Measurements from ENCODE around the gene SFSWAP.
"Not testable (repeated sequence)": the region's sequence is repeated elsewhere in the genome, so short reads cannot be mapped to it uniquely, and the experiment has no call there.

Gene SFSWAP

DNA sequence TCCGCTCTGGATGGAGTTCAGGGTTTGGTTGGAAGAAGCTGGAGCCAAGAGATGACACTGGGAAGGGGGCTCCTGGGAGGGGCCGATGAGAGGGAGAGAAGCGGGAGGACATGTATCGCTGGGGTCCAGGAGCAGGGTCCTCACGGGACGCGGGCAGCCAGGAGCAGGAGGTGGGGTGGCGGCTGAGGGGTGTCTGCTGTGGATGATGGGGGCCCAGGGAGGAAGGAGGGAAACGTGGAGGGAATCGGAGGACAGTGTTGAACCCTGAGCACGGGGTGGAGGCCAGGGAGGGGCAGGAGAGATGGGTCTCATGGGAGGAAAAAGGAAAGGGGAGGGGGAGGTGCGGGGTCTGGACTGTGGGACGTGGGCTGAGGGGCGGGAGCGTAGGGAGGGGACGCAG, 31.7 kb upstream of the SFSWAP start:
- H3K27me3 ChIP-seq (ENCODE audit: control insufficient read depth in 2 of 2, insufficient read depth in 2 of 2, low read length in 2 of 2); H3K36me3 ChIP-seq (ENCODE audit: control insufficient read depth in 2 of 2, insufficient read depth in 2 of 2, low read length in 2 of 2); H3K9ac ChIP-seq (ENCODE audit: low read depth in 1 of 2, low read length in 2 of 2); H3K27ac ChIP-seq (ENCODE audit: low read depth in 2 of 2, low read length in 2 of 2); H3K9me3 ChIP-seq (ENCODE audit: control insufficient read depth in 2 of 2, low read length in 2 of 2); H3K4me3 ChIP-seq (ENCODE audit: low read length in 2 of 2); H3K4me1 ChIP-seq (ENCODE audit: control insufficient read depth in 2 of 2, insufficient read depth in 2 of 2, low read length in 2 of 2): not testable (repeated sequence)

DNA sequence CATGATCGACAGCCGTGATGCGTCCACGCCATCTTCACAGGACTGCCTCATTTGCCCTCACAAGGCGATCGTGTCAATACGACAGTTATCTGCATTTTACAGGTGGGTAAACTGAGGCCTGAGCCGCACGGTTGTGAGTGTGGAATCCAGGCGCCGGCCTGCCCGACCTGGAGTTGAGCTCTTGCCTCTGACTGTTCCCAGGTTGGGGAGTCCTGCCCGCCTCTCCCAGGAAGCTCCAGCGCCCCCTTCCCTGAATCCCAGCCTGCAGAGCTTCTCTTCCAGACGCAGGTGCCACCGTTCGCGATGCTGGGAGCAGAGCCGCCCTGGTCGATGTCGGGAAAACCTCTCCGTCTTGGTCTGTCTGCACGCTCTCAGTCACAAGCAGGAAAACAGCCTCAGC, 31.1 kb upstream of the SFSWAP start:
- not testable (repeated sequence) for H3K36me3 ChIP-seq (ENCODE audit: control insufficient read depth in 2 of 2, insufficient read depth in 2 of 2, low read length in 2 of 2); H3K27me3 ChIP-seq (ENCODE audit: control insufficient read depth in 2 of 2, insufficient read depth in 2 of 2, low read length in 2 of 2); H3K9ac ChIP-seq (ENCODE audit: low read depth in 1 of 2, low read length in 2 of 2); H3K27ac ChIP-seq (ENCODE audit: low read depth in 2 of 2, low read length in 2 of 2); H3K4me3 ChIP-seq (ENCODE audit: low read length in 2 of 2); H3K9me3 ChIP-seq (ENCODE audit: control insufficient read depth in 2 of 2, low read length in 2 of 2); H3K4me1 ChIP-seq (ENCODE audit: control insufficient read depth in 2 of 2, insufficient read depth in 2 of 2, low read length in 2 of 2)

DNA sequence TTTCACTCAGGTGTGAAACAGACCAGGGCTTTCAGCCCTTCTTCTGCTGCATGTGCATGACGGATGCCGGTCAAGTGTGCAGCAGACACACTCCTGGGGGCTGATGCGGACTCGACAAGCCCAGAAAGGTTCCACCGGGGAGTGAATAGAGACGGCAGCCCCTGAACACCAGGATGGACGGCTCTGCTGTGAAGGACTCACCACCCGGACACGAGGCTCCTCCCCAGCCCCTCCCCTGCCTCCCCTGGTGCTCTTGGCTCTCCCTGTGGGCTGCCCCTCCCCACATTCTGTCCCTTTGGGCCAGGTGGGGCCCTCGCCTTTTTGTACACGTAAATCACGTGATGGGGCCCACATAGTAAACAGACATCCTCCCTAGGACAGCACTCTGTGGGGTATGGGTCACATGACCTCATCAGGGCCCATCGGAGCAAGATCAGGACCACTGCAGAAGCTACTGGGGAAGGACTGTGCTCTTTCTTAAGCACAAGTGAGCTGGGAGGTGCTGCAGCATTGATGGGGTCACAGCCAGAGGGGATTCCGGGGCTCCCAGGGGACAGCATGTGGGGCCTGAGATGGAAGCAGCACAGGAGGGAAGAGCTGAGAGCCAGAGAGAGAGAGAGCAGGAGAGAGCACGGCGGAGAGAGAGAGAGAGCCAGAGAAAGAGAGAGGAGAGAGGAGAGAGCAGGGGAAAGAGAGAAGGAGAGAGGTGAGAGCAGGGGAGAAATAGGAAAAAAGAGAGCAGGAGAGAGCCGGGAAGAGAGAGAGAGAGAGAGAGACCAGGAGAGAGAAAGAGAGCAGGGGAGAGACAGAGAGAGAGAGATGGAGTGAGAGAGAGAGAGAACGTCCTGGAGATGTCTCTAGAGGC, 30.3 kb upstream of the SFSWAP start:
- not testable (repeated sequence) for H3K36me3 ChIP-seq (ENCODE audit: control insufficient read depth in 2 of 2, insufficient read depth in 2 of 2, low read length in 2 of 2); H3K9ac ChIP-seq (ENCODE audit: low read depth in 1 of 2, low read length in 2 of 2); H3K9me3 ChIP-seq (ENCODE audit: control insufficient read depth in 2 of 2, low read length in 2 of 2); H3K4me3 ChIP-seq (ENCODE audit: low read length in 2 of 2); H3K27me3 ChIP-seq (ENCODE audit: control insufficient read depth in 2 of 2, insufficient read depth in 2 of 2, low read length in 2 of 2); H3K4me1 ChIP-seq (ENCODE audit: control insufficient read depth in 2 of 2, insufficient read depth in 2 of 2, low read length in 2 of 2); H3K27ac ChIP-seq (ENCODE audit: low read depth in 2 of 2, low read length in 2 of 2)

DNA sequence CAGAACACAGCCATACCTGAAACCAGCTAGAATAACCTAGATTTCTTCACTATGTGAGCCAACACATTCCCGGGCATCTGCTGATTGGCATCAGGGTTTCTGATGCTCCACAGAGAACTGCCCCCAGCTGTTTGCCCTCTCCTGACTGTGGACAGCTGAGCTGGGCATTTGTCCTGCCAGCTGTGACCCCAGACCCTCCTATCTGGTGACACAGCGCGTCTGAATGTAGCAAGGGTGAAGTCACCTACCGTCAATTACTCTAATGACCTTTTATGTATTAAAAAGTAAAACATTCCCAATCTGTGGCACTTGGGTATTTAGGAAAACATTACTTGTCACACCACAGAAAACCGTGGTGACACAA, 29.7 kb upstream of the SFSWAP start:
- no peak overlapping the region for H3K9ac ChIP-seq (ENCODE audit: low read depth in 1 of 2, low read length in 2 of 2)
- H3K4me3 ChIP-seq (ENCODE audit: low read length in 2 of 2) = no peak overlapping the region
- no peaks in the 10 kb centered on the region for H3K27me3 ChIP-seq (ENCODE audit: control insufficient read depth in 2 of 2, insufficient read depth in 2 of 2, low read length in 2 of 2)
- no peaks in the 10 kb centered on the region for H3K9me3 ChIP-seq (ENCODE audit: control insufficient read depth in 2 of 2, low read length in 2 of 2)
- H3K27ac ChIP-seq (ENCODE audit: low read depth in 2 of 2, low read length in 2 of 2) = no peak overlapping the region
- no peaks in the 10 kb centered on the region for H3K4me1 ChIP-seq (ENCODE audit: control insufficient read depth in 2 of 2, insufficient read depth in 2 of 2, low read length in 2 of 2)
- H3K36me3 ChIP-seq (ENCODE audit: control insufficient read depth in 2 of 2, insufficient read depth in 2 of 2, low read length in 2 of 2) = no peaks in the 10 kb centered on the region

DNA sequence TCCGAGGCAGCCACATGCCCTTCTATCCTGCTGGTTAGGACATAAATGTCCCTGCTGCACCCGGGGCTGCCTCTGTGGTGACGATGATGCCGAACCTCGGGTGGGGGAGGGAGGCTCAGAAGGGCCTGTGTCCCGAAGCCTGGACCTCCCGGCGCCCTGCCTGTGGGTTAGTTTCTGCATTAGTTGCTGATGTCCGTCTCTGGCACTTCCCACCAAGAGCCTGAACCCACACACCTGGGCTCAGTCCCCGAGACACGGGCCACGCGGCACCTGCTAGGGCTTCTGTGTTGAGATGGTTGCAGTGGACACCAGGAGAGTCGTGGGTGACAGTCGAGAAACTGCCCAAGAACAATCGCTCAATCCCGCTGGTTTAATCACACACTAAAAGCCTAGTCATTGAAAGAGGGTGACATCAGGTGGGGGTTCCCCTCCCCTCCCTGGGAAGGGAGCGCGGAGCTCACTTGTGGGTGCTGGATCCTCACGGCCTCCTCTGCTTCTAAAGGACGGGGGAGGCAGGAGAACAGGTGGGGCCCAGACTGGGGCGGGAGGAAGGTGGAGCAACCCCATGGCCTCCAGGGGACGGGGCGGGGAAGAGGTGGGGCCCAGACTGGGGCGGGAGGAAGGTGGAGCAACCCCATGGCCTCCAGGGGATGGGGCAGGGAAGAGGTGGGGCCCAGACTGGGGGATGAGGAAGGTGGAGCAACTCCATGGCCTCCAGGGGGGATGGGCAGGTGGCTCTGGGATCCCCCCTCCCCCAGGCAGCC, 29.0 kb upstream of the SFSWAP start:
- H3K9ac ChIP-seq (ENCODE audit: low read depth in 1 of 2, low read length in 2 of 2); H3K4me1 ChIP-seq (ENCODE audit: control insufficient read depth in 2 of 2, insufficient read depth in 2 of 2, low read length in 2 of 2); H3K4me3 ChIP-seq (ENCODE audit: low read length in 2 of 2); H3K36me3 ChIP-seq (ENCODE audit: control insufficient read depth in 2 of 2, insufficient read depth in 2 of 2, low read length in 2 of 2); H3K9me3 ChIP-seq (ENCODE audit: control insufficient read depth in 2 of 2, low read length in 2 of 2); H3K27ac ChIP-seq (ENCODE audit: low read depth in 2 of 2, low read length in 2 of 2); H3K27me3 ChIP-seq (ENCODE audit: control insufficient read depth in 2 of 2, insufficient read depth in 2 of 2, low read length in 2 of 2): not testable (repeated sequence)

DNA sequence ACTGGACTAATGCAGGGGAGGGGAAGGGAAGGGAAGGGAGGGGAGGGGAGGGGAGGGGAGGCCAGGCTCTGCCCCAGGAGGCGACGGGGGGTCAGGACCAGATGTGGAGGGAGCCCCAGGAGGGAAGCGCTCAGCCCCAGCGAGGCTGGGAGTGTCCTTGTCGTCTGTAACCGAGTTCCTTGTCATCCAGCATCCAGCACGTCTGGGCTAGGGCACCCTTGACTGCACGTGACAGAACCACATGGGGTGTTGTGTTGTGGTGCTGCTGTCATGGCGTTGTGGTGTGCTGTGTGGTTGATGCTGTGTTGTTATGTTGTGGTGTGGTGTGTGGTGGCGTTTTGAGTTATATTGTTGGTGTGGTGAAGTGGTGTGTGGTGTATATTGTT, 28.4 kb upstream of the SFSWAP start:
- Histone ChIP-seq H3K27me3 (ENCODE audit: control insufficient read depth in 2 of 2, insufficient read depth in 2 of 2, low read length in 2 of 2) (no peaks in the 10 kb centered on the region), H3K4me3 (ENCODE audit: low read length in 2 of 2) (no peak overlapping the region), H3K36me3 (ENCODE audit: control insufficient read depth in 2 of 2, insufficient read depth in 2 of 2, low read length in 2 of 2) (no peaks in the 10 kb centered on the region), H3K9ac (ENCODE audit: low read depth in 1 of 2, low read length in 2 of 2) (no peak overlapping the region), H3K27ac (ENCODE audit: low read depth in 2 of 2, low read length in 2 of 2) (no peak overlapping the region), H3K9me3 (ENCODE audit: control insufficient read depth in 2 of 2, low read length in 2 of 2) (no peaks in the 10 kb centered on the region), H3K4me1 (ENCODE audit: control insufficient read depth in 2 of 2, insufficient read depth in 2 of 2, low read length in 2 of 2) (no peaks in the 10 kb centered on the region)

DNA sequence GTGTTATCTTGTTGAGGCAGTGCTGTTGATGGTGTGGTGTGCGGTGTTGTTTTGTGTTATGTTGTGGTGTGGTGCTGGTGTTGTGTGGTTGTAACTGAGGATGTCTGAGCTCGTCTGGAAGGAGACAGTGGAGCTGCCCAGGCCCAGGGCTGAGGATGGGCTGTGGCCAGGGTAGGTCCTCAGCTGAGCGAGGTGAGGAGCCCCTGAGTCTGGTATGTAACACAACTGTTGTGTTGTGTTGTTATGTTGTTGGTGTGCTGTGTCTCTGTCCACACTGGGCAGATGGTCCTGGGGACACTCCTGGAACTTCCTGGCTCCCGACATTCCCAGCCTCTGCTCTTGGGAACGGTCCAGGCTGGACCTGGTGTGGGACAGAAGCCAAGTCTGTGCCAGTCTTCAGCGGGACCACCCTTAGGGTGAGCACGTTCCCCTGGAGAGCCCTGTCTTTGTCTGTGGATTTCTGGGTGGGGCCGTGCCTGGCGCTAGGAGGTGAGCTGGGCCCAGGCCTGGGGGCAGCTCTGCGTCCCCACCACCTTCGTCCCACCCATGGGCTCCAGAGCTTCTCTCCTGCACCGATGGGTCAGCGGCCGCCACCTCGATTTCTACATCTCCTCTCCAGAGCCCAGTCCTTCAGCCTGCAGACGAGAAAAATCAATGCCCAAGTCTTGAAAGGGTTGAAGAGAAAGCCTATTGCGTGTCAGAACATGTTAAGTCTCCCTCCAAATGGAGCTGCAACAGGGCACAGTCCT, 27.4 kb upstream of the SFSWAP start:
- Histone ChIP-seq H3K36me3 (ENCODE audit: control insufficient read depth in 2 of 2, insufficient read depth in 2 of 2, low read length in 2 of 2) (no peaks in the 10 kb centered on the region), H3K4me3 (ENCODE audit: low read length in 2 of 2) (no peak overlapping the region), H3K9me3 (ENCODE audit: control insufficient read depth in 2 of 2, low read length in 2 of 2) (no peaks in the 10 kb centered on the region), H3K9ac (ENCODE audit: low read depth in 1 of 2, low read length in 2 of 2) (no peak overlapping the region), H3K27ac (ENCODE audit: low read depth in 2 of 2, low read length in 2 of 2) (no peak overlapping the region), H3K4me1 (ENCODE audit: control insufficient read depth in 2 of 2, insufficient read depth in 2 of 2, low read length in 2 of 2) (no peaks in the 10 kb centered on the region), H3K27me3 (ENCODE audit: control insufficient read depth in 2 of 2, insufficient read depth in 2 of 2, low read length in 2 of 2) (no peaks in the 10 kb centered on the region)

DNA sequence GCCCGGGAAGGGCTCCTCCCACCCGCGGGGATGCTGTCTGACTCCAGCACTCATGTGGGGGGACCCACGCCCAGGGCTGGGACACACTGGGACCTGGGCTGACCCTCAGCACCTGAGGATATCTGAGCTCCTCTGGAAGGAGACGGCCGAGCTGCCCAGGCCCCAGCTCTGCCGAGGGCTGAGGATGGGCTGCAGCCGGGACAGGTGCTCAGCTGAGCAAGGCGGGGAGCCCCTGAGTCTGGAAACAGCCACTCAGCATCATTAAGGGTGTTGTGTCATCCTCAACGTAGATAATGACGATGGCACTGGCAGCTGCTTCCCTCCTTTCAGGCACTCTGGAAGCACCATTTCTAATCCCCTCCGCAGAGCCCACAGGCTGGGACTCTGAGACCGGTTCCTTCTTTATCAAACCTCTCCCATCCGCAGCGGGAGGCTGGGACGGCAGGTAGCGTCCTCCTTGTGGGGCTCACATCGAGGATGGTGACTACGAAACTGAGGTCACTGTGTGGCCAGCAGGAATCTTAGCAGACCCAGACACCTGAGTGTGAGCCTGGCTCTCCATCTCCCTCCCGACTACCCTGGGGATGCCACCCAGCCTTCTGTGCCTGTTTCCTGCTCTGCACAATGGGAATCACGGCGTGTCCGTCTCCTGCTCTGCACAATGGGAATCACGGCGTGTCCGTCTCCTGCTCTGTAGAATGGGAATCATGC, 26.7 kb upstream of the SFSWAP start:
- no peak overlapping the region for H3K9ac ChIP-seq (ENCODE audit: low read depth in 1 of 2, low read length in 2 of 2)
- H3K9me3 ChIP-seq (ENCODE audit: control insufficient read depth in 2 of 2, low read length in 2 of 2) = no peaks in the 10 kb centered on the region
- no peak overlapping the region for H3K27ac ChIP-seq (ENCODE audit: low read depth in 2 of 2, low read length in 2 of 2)
- H3K4me3 ChIP-seq (ENCODE audit: low read length in 2 of 2) = no peak overlapping the region
- H3K36me3 ChIP-seq (ENCODE audit: control insufficient read depth in 2 of 2, insufficient read depth in 2 of 2, low read length in 2 of 2) = no peaks in the 10 kb centered on the region
- no peaks in the 10 kb centered on the region for H3K27me3 ChIP-seq (ENCODE audit: control insufficient read depth in 2 of 2, insufficient read depth in 2 of 2, low read length in 2 of 2)
- no peaks in the 10 kb centered on the region for H3K4me1 ChIP-seq (ENCODE audit: control insufficient read depth in 2 of 2, insufficient read depth in 2 of 2, low read length in 2 of 2)

DNA sequence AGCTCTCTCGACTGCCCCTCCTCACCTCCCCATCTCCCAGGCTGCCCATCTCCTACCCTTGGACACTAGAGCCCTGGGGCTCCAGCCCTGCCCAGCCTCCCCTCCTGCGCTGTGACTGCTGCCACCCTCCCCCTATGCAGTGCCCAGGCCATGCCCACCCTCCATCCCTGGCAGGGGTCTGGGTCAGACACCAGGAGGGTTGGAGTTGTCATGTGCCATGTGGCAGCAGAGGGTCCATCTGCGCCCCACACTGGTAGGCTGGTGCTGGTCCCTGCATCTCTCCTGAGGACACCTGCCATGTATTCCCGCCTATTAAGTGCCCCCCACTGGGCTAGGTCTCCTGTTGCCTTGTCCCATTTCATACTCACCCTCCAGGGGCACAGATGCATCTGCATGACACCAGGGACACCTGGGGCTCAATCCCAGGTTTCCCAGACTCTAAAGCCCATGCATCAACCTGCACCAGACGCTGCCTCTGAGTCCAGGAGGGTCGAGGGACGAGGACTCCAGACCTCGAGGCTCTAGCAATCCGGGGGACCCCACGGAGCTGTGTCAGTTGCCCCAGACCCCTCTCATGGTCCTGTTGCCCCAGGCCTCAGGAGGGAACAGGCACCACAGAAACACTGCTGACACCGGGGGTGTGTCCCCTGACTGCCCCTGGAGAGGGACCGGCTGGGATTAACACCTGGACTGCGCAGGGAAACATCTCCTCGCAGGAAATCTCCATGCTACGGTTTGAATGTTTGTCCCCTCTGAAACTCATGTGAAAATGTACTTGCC, 23.4 kb upstream of the SFSWAP start:
- H3K27me3 ChIP-seq (ENCODE audit: control insufficient read depth in 2 of 2, insufficient read depth in 2 of 2, low read length in 2 of 2) = peaks cover 0 to 3% of the 10 kb centered on the region in 2 donors
- H3K36me3 ChIP-seq (ENCODE audit: control insufficient read depth in 2 of 2, insufficient read depth in 2 of 2, low read length in 2 of 2) = no peaks in the 10 kb centered on the region
- no peak overlapping the region for H3K4me3 ChIP-seq (ENCODE audit: low read length in 2 of 2)
- H3K27ac ChIP-seq (ENCODE audit: low read depth in 2 of 2, low read length in 2 of 2) = no peak overlapping the region
- no peaks in the 10 kb centered on the region for H3K9me3 ChIP-seq (ENCODE audit: control insufficient read depth in 2 of 2, low read length in 2 of 2)
- H3K4me1 ChIP-seq (ENCODE audit: control insufficient read depth in 2 of 2, insufficient read depth in 2 of 2, low read length in 2 of 2) = no peaks in the 10 kb centered on the region
- no peak overlapping the region for H3K9ac ChIP-seq (ENCODE audit: low read depth in 1 of 2, low read length in 2 of 2)

All from mucosa of rectum (tissue), 2 donors.